ENCODE measurements around the gene XYLT1. TPM values are rescaled to one million over a fixed set of nuclear protein-coding genes. Genes with fewer than 3 reads are reported as not detected.

Gene XYLT1
- total RNA-seq, 4 donors from 2014 or later: 20.0 to 43.0 (median 27.4) TPM

- TF ChIP-seq, protein P1, sequence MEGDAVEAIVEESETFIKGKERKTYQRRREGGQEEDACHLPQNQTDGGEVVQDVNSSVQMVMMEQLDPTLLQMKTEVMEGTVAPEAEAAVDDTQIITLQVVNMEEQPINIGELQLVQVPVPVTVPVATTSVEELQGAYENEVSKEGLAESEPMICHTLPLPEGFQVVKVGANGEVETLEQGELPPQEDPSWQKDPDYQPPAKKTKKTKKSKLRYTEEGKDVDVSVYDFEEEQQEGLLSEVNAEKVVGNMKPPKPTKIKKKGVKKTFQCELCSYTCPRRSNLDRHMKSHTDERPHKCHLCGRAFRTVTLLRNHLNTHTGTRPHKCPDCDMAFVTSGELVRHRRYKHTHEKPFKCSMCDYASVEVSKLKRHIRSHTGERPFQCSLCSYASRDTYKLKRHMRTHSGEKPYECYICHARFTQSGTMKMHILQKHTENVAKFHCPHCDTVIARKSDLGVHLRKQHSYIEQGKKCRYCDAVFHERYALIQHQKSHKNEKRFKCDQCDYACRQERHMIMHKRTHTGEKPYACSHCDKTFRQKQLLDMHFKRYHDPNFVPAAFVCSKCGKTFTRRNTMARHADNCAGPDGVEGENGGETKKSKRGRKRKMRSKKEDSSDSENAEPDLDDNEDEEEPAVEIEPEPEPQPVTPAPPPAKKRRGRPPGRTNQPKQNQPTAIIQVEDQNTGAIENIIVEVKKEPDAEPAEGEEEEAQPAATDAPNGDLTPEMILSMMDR (IDR thresholded peaks at IDR 0.05): no peak
- DNase-seq (ENCODE audit: low spot score) (no peak), ATAC-seq (ENCODE audit: low FRiP score) (no peak)
Measured at GRCh38 chr16:17265154-17265553, 205.6 kb downstream of the XYLT1 start.

- ATAC-seq (ENCODE audit: low FRiP score) (no peak), DNase-seq (ENCODE audit: low spot score) (no peak)
- TF ChIP-seq, protein P1 (IDR thresholded peaks at IDR 0.05): no peak
Measured at GRCh38 chr16:17261197-17261858, 209.4 kb downstream of the XYLT1 start.

DNA sequence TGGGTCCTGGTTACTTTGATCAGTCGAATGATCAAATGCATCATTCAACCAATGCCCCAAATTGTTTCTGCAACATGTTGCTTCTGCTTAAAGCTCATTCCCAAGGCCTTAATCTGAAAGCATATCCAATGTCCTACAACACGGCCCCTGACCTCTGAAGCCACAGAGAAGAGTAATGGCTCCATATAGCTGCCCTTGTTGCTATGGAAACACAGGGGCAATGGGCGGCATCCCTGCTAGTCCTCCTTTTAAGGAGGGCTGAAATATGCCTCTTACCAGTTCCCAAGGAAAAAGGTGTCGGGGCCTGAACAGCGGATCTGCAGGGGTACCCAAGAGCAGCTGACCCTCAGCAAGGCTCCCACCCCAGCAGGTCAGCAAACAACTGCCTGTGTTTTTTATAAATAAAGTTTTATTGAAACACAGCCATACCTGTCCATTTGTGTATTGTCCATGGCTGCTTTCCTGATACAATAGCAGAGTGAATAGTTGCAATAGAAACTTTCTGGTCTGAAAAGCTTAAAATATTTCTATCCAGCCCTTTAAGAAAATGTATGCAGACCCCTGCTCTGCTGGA lies 210.4 kb downstream of the XYLT1 start:
- no peak for ATAC-seq (ENCODE audit: low FRiP score)
- DNase-seq (ENCODE audit: low spot score): no peak

GRCh38 chr16:17259751-17260270 lies 210.9 kb downstream of the XYLT1 start:
- no peak for DNase-seq (ENCODE audit: low spot score)
- no peak for ATAC-seq (ENCODE audit: low FRiP score)
- TF ChIP-seq, protein P1 (IDR thresholded peaks at IDR 0.05): no peak

More for the DNA sequence above, 210.4 kb downstream of the XYLT1 start:
- TF ChIP-seq, protein P1 (IDR thresholded peaks at IDR 0.05): no peak

- ATAC-seq (ENCODE audit: low FRiP score) (no peak), DNase-seq (ENCODE audit: low spot score) (no peak)
- TF ChIP-seq, protein P1 (IDR thresholded peaks at IDR 0.05): no peak
Measured at GRCh38 chr16:17258848-17259713, 211.7 kb downstream of the XYLT1 start.

DNA sequence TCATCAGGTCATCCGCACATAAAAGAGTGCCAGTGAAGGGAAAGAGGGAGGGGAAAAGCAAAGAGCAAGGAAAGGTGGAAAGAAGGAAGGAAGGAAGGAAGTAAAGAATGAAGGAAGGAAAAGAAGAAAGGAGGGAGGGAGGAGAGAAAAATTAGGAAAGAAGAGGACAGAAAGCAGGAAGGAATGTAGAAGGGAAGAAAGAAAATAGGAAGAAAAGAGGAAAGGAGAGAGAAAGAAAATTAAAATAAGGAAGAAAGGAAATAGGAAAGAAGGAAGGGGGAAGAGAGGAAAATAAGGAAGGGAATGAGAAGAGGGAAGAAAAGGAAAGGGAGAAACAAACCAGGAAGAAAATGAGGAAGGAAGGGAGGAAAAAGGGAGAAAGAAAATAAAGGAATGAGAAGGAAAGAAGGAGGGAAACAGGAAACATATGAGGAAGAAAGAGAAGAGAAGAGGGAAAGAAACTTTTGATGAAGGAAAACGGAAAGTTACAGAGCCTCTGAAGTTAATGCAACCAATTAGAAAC lies 212.6 kb downstream of the XYLT1 start:
- DNase-seq (ENCODE audit: low spot score) (no peak), ATAC-seq (ENCODE audit: low FRiP score) (no peak)
- TF ChIP-seq, protein P1 (IDR thresholded peaks at IDR 0.05): no peak
